Transverse colon (tissue), 3 donors: ENCODE results near the gene ZNF786.

Experiments
- POLR2A ChIP-seq: fragments of 450-650 bp; IDR thresholded peaks from one replicate; pipeline ENCODE4 v1.6.1; 2016; ENCODE audit warnings: antibody characterized with exemption, mild to moderate bottlenecking, moderate library complexity
- TF ChIP-seq, protein P1 (sequence below), 5 experiments: fragments of 200-600 bp in 3 of 5; fragments of 450-650 bp in 2 of 5; sonication (generic) in 3 of 5; IDR thresholded peaks; 1 replicate in 2 of 5; 2 replicates in 3 of 5; pipeline ENCODE4 v1.5.1; 2016 to 2017; ENCODE audit warnings: antibody characterized with exemption in 5 of 5, inconsistent platforms in 3 of 5, mild to moderate bottlenecking in 2 of 5, moderate library complexity in 1 of 5

DNA sequence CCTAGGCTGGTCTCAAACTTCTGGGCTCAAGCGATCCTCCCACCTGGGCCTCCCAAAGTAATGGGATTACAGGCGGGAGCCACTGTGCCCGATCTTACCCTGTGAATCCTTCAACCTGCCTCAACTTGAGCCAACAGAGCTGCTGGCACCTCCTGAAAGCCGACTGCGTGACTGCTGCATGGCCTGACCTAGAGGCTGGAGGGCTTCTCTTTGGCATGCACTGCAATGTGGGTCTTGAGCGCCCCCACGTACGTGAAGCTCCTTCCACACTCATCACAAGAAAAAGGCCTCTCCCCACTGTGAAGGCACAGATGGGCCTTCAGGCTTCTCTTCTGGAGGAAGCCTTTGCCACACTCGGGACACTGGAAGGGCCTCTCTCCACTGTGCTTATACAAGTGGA is 12.9 kb upstream of the ZNF786 start:
- no peak for TF ChIP-seq POLR2A
- TF ChIP-seq, protein P1, sequence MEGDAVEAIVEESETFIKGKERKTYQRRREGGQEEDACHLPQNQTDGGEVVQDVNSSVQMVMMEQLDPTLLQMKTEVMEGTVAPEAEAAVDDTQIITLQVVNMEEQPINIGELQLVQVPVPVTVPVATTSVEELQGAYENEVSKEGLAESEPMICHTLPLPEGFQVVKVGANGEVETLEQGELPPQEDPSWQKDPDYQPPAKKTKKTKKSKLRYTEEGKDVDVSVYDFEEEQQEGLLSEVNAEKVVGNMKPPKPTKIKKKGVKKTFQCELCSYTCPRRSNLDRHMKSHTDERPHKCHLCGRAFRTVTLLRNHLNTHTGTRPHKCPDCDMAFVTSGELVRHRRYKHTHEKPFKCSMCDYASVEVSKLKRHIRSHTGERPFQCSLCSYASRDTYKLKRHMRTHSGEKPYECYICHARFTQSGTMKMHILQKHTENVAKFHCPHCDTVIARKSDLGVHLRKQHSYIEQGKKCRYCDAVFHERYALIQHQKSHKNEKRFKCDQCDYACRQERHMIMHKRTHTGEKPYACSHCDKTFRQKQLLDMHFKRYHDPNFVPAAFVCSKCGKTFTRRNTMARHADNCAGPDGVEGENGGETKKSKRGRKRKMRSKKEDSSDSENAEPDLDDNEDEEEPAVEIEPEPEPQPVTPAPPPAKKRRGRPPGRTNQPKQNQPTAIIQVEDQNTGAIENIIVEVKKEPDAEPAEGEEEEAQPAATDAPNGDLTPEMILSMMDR (IDR thresholded peaks at IDR 0.05) = no peak
